Neural crest cell (in vitro differentiated cells): ENCODE data around the gene PIGR. TPM values are rescaled to one million over a fixed set of nuclear protein-coding genes. Genes with fewer than 3 reads are reported as not detected.

ENCODE experiments used
- DNase-seq: peaks from one replicate; pipeline ENCODE4 v3.0.0; 2021; ENCODE audit warnings: low read depth, mixed read lengths, low spot score
- H3K27ac Mint-ChIP-seq: one replicate; pipeline ENCODE4 v1.8.0; 2021; ENCODE audit warnings: mild to moderate bottlenecking, mixed read lengths; ENCODE audit not compliant: unreplicated experiment
- H3K27me3 Mint-ChIP-seq: 2 replicates; pipeline ENCODE4 v1.8.0; 2021; ENCODE audit warnings: low read depth, mild to moderate bottlenecking, mixed read lengths
- H3K36me3 Mint-ChIP-seq: 2 replicates; pipeline ENCODE4 v1.8.0; 2021; ENCODE audit warnings: low read depth, mild to moderate bottlenecking, mixed read lengths
- H3K4me1 Mint-ChIP-seq: 2 replicates; pipeline ENCODE4 v1.8.0; 2021; ENCODE audit warnings: mixed read lengths
- H3K4me3 Mint-ChIP-seq: one replicate; pipeline ENCODE4 v1.8.0; 2021; ENCODE audit warnings: mild to moderate bottlenecking, mixed read lengths
- H3K9me3 Mint-ChIP-seq: 2 replicates; pipeline ENCODE4 v1.8.0; 2021; ENCODE audit warnings: mixed read lengths
- total RNA-seq: library from RNA; stranded (reverse); gene quantifications from 2 replicates; pipeline ENCODE4 v1.2.1, GENCODE V29; 2021
- TF ChIP-seq, protein P1 (sequence below): fragments of 200-600 bp; sonication (generic); conservative IDR thresholded peaks from 2 replicates; pipeline ENCODE4 v1.5.0; 2021; ENCODE audit warnings: antibody characterized with exemption, mild to moderate bottlenecking

The PIGR gene
- total RNA-seq, 1 donor from 2014 or later, result not detected

DNA sequence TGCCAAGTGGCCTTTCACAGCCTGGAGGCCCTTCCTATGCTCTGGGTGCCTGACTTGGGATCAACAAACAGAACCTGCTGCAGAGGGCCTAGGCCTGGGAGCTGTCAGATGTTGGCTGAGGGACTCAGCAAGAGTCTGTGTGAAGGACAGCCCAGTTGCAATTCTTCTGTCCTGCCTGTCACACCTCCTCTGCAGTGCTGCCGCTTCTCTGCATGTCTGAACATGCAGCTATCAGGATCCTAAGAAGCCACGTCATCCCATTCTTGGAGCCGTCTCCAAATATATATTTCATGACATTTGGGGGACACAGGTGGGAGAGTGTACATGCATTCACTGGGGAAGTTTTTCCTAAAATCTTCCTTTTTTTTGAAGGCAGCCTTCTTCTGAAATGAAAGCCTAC, 15.4 kb upstream of the PIGR start:
- Mint-ChIP-seq H3K27ac (no peak overlapping the region), H3K9me3 (no peaks in the 10 kb centered on the region), H3K4me3 (no peak overlapping the region), H3K4me1 (peaks cover 9% of the 10 kb centered on the region), H3K36me3 (no peaks in the 10 kb centered on the region), H3K27me3 (no peaks in the 10 kb centered on the region)
- TF ChIP-seq, protein P1, sequence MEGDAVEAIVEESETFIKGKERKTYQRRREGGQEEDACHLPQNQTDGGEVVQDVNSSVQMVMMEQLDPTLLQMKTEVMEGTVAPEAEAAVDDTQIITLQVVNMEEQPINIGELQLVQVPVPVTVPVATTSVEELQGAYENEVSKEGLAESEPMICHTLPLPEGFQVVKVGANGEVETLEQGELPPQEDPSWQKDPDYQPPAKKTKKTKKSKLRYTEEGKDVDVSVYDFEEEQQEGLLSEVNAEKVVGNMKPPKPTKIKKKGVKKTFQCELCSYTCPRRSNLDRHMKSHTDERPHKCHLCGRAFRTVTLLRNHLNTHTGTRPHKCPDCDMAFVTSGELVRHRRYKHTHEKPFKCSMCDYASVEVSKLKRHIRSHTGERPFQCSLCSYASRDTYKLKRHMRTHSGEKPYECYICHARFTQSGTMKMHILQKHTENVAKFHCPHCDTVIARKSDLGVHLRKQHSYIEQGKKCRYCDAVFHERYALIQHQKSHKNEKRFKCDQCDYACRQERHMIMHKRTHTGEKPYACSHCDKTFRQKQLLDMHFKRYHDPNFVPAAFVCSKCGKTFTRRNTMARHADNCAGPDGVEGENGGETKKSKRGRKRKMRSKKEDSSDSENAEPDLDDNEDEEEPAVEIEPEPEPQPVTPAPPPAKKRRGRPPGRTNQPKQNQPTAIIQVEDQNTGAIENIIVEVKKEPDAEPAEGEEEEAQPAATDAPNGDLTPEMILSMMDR, result no peak
- no peak for DNase-seq

DNA sequence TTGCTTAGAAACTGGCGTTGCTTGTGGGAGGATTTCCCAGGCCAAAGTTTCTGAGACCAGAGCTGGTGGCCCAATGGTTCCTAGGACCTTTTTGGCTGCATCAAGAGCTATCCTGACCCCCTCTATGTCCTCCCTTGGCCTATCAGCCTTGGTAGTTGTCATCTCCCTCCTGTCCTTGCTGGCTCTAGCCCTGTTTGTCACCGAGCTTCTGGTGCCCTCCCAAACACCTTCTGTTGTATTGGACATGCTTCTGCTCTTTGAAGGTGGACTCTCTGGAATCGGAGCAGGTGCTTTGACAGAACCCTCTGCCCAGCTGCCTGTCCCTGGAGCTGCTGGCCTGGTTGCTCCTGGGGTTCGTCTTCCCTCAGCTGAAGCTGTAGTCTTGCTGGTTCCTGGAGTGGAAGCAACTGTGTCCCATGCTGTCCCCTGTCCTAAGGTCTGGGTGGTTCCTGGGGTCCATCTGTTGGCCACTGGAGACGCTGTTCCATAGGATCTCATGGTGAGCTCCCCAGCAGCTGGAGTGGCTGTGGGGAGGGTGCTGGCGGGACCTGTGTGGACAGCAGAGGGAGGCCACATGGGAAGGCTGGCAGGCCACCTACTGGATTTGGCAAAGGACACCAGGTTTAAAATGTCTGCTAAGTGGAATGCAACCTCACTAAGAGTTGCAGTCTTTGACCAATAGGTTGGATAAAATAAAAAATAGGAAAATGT, 14.6 kb upstream of the PIGR start:
- TF ChIP-seq, protein P1, result no peak
- Mint-ChIP-seq H3K9me3 (no peaks in the 10 kb centered on the region), H3K27ac (no peak overlapping the region), H3K4me3 (no peak overlapping the region), H3K27me3 (no peaks in the 10 kb centered on the region), H3K4me1 (peaks cover 13% of the 10 kb centered on the region), H3K36me3 (no peaks in the 10 kb centered on the region)
- DNase-seq, result no peak

DNA sequence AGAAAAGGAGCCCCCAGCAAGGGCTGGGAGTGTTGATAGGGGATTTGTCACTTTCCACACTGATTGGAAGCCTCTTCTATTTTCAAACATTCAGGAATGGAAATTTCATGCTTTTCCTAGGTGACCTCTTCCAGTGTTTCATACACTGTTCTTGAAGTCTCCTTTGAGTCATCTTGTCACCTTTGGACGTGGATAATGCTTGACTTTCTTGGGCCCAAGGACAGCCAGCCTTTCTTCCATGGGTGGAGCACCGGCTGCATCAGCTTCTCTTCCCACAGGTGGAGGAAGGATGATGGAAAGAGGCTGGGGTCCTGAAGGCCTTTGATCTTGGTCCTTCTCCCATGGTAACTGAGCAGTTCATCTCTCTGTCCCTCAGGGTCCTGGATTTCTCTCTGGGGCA, 11.9 kb upstream of the PIGR start:
- H3K27me3 Mint-ChIP-seq, result no peaks in the 10 kb centered on the region
- peaks cover 17% of the 10 kb centered on the region for H3K4me1 Mint-ChIP-seq
- no peak for DNase-seq
- TF ChIP-seq, protein P1, result no peak
- no peaks in the 10 kb centered on the region for H3K9me3 Mint-ChIP-seq
- no peaks in the 10 kb centered on the region for H3K36me3 Mint-ChIP-seq
- H3K27ac Mint-ChIP-seq, result no peak overlapping the region
- H3K4me3 Mint-ChIP-seq, result no peak overlapping the region

DNA sequence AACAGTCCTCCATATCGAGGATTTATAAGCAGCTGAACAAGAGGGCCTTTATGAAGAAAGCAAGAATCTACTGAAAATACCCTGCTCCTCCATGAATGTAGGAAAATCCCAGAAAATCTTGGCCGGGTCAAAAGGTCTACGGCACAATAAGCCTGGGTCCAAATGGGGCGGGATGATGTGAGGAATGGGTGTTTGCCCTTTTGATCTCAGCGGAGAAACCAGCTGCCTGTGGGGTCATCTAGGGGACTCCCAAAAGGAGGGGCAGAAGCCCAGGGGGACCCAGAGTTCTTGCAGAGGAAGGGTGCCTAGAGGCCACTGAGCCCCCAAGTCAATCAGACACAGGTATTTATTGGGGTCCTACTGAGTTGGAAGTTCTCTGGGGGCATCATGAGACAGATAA, 11.4 kb upstream of the PIGR start:
- Mint-ChIP-seq H3K27ac (no peak overlapping the region), H3K4me3 (no peak overlapping the region), H3K36me3 (no peaks in the 10 kb centered on the region), H3K4me1 (peaks cover 17% of the 10 kb centered on the region), H3K9me3 (no peaks in the 10 kb centered on the region), H3K27me3 (no peaks in the 10 kb centered on the region)
- no peak for DNase-seq
- TF ChIP-seq, protein P1, result no peak

DNA sequence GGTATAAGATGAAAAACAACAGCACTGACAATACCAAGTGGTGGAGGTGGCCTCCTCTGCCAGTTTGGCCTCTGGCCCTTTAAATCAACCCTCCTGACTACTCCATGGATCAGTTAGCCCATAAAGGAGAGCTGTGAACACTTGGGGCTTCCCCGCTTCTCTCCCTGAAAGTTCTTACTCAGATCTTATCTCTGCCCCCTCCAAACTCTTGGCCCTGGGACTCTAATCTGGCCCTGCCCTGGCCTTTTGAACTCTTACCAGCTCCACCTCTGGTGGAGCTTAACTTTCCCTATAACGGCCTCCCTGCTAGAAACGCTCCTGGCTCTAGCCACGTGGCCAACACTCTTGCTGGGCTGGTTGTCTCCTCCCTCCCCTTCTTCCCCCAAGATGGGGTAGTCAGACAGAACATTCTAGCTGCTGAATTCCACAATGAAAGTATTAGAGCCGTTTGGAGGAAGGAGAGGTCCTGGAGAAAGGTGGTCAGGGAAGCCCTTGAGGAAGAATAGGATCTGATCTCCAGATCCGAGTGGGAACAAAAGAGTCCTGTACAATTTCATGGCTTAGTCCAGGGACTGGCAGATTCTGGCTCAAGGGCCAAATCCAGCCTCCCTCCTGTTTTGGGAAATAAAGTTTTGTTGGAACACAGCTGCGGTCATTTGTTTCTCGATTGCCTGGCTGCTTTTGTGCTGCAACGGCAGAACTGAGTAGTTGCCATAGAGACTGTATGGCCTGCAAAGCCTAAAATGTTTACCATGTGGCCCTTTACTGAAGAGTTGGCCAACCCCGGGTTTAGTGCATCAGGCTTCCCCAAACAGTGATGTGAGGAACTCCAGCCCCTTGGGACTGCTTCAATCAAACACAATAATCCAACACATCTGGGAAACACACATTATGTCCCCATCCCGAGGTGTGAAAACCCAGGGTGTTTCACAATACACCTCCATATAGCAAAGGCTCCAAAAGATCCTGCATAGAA, 9.5 kb upstream of the PIGR start:
- peaks cover 17% of the 10 kb centered on the region for H3K4me1 Mint-ChIP-seq
- no peaks in the 10 kb centered on the region for H3K27me3 Mint-ChIP-seq
- H3K4me3 Mint-ChIP-seq, result no peak overlapping the region
- H3K9me3 Mint-ChIP-seq, result no peaks in the 10 kb centered on the region
- H3K27ac Mint-ChIP-seq, result no peak overlapping the region
- H3K36me3 Mint-ChIP-seq, result no peaks in the 10 kb centered on the region
- no peak for DNase-seq
- TF ChIP-seq, protein P1, result no peak
